GM12878 (cell line): Measurements from ENCODE around the gene PROZ. TPM values are rescaled to one million over a fixed set of nuclear protein-coding genes. Genes with fewer than 3 reads are reported as not detected.

Experiments used
- ATAC-seq: fragments of 200-7000 bp; cut with Tn5 transposase; 3 replicates; pipeline ENCODE4 v1.9.1; 2020; ENCODE audit warnings: mild to moderate bottlenecking, moderate library complexity
- BruUV-seq: library from RNA; stranded (reverse); fragments of 400-500 nt; replicated peaks from 2 replicates; lab custom pipeline; 2021; lab: Mats Ljungman, UMichigan
- CTCF ChIA-PET: fragments of 300-600 bp; sonication (Branson Sonifier 250); formaldehyde crosslinking; extraction: SDS; loops from one replicate; lab custom pipeline; 2021; ENCODE audit warnings: inconsistent platforms; lab: Yijun Ruan, JAX
- POLR2A ChIA-PET: fragments of 350-600 bp; formaldehyde crosslinking; extraction: SDS; loops from one replicate; lab custom pipeline; 2021; ENCODE audit warnings: inconsistent platforms; lab: Charles Lee
- RAD21 ChIA-PET: fragments of 300-600 bp; sonication (Branson Sonifier 250); formaldehyde crosslinking; loops from one replicate; lab custom pipeline; 2023; ENCODE audit warnings: antibody characterized with exemption; ENCODE audit not compliant: unreplicated experiment; lab: Charles Lee
- SMC1A ChIA-PET: fragments of 300-600 bp; sonication (Branson Sonifier 250); formaldehyde crosslinking; loops from one replicate; lab custom pipeline; 2023; ENCODE audit not compliant: unreplicated experiment, uncharacterized antibody; lab: Charles Lee
- DNase-seq: peaks from one replicate; pipeline ENCODE4 v3.0.0-alpha.2; 2011; ENCODE audit warnings: low read depth, low spot score
- FAIRE-seq: peaks from 3 replicates; lab custom pipeline; 2011; peaks lifted over from hg19 to GRCh38; lab: Jason Lieb, UNC
- H2AFZ ChIP-seq: 2 replicates; pipeline ENCODE4 v1.6.0; 2011; ENCODE audit warnings: low read depth, low read length, control low read depth; ENCODE audit not compliant: control insufficient read depth
- H3K27ac ChIP-seq: 2 replicates; pipeline ENCODE4 v1.5.1; 2011; ENCODE audit warnings: control low read depth; ENCODE audit not compliant: control insufficient read depth, insufficient read depth
- H3K27me3 ChIP-seq, 2 experiments: replicated peaks in 1 of 2; 2 replicates each; pipeline versions ENCODE4 v1.6.0 to v1.6.1; 2011; ENCODE audit warnings: low read length in 1 of 2; ENCODE audit not compliant: control insufficient read depth in 2 of 2, insufficient read depth in 2 of 2
- H3K36me3 ChIP-seq, 2 experiments: 2 replicates each; pipeline ENCODE4 v1.5.1; 2011; ENCODE audit warnings: low read length in 1 of 2; ENCODE audit not compliant: control insufficient read depth in 2 of 2, insufficient read depth in 2 of 2
- H3K4me1 ChIP-seq: 2 replicates; pipeline ENCODE4 v1.6.1; 2011; ENCODE audit warnings: mild to moderate bottlenecking, low read length, moderate library complexity, mixed read lengths; ENCODE audit not compliant: control insufficient read depth, insufficient read depth
- H3K4me2 ChIP-seq: 2 replicates; pipeline ENCODE4 v1.6.0; 2011; ENCODE audit warnings: control low read depth; ENCODE audit not compliant: control insufficient read depth, insufficient read depth
- H3K4me3 ChIP-seq: fragments of 200-600 bp; sonication (generic); 2 replicates; pipeline ENCODE4 v1.5.1; 2016
- H3K79me2 ChIP-seq: 2 replicates; pipeline ENCODE4 v1.6.0; 2011; ENCODE audit warnings: low read length; ENCODE audit not compliant: control insufficient read depth, insufficient read depth
- H3K9ac ChIP-seq: 2 replicates; pipeline ENCODE4 v1.8.0; 2011; ENCODE audit warnings: low read length, control low read depth, mixed read lengths; ENCODE audit not compliant: control insufficient read depth, insufficient read depth
- H3K9me3 ChIP-seq: replicated peaks from 3 replicates; pipeline ENCODE4 v1.5.1; 2011; ENCODE audit warnings: mild to moderate bottlenecking, low read length; ENCODE audit not compliant: control insufficient read depth, insufficient read depth
- H4K20me1 ChIP-seq: 2 replicates; pipeline ENCODE4 v1.6.0; 2011; ENCODE audit not compliant: control insufficient read depth, insufficient read depth
- BCL11A ChIP-seq: IDR thresholded peaks from 2 replicates; pipeline ENCODE4 v1.6.1; 2011; ENCODE audit warnings: low read depth, low read length
- FOXK2 ChIP-seq: fragments of 450-650 bp; IDR thresholded peaks from 2 replicates; pipeline ENCODE4 v1.6.1; 2017; ENCODE audit warnings: mild to moderate bottlenecking, moderate library complexity
- KLF5 ChIP-seq: fragments of 450-650 bp; IDR thresholded peaks from 2 replicates; pipeline ENCODE4 v1.6.1; 2014; ENCODE audit warnings: mild to moderate bottlenecking; ENCODE audit not compliant: partially characterized antibody
- POLR2A ChIP-seq: IDR thresholded peaks from 2 replicates; pipeline ENCODE4 v1.6.1; 2011; ENCODE audit warnings: low read depth, mild to moderate bottlenecking, low read length
- RAD21 ChIP-seq: IDR thresholded peaks from 2 replicates; pipeline ENCODE4 v1.6.1; 2011; ENCODE audit warnings: mild to moderate bottlenecking, low read depth, low read length, moderate library complexity; ENCODE audit not compliant: insufficient read depth
- RFX5 ChIP-seq: IDR thresholded peaks from 2 replicates; pipeline ENCODE4 v1.6.1; 2011; ENCODE audit warnings: low read depth, low read length, improper control_type of control experiment
- ZNF24 ChIP-seq: fragments of 450-650 bp; IDR thresholded peaks from 2 replicates; pipeline ENCODE4 v1.6.1; 2017; ENCODE audit warnings: antibody characterized with exemption, mild to moderate bottlenecking
- WGBS: methylation state at CpG from one replicate; pipeline ENCODE4 v1.1.6; 2016; ENCODE audit warnings: low lambda C conversion rate; ENCODE audit not compliant: insufficient replicate concordance, insufficient coverage; ENCODE audit errors: missing lambda C conversion rate; 5-methylcytosine and 5-hydroxymethylcytosine counted together
- in situ Hi-C: fragments of 300-500 bp; cut with MboI; formaldehyde crosslinking; loops from 9 replicates; pipeline ENCODE4 v1.14.3; 2018; ENCODE audit warnings: mixed read lengths
- intact Hi-C: fragments of 100-400 bp; cut with micrococcal nuclease; formaldehyde crosslinking; loops from one replicate; pipeline ENCODE4 v1.14.2; 2022; ENCODE audit not compliant: unreplicated experiment
- polyA plus RNA-seq, 11 experiments: library from polyadenylated mRNA; depleted of rRNA in 4 of 11; unstranded in 6 of 11; stranded (reverse) in 5 of 11; fragments of >200 nt; fragmentation: Nextera tagmentation in 4 of 11; fragmentation: Illumina TruSeq in 1 of 11; extraction: Ambion mirVana in 4 of 11; extraction: Trizol in 1 of 11; gene quantifications; 1 replicate in 1 of 11; 2 replicates in 10 of 11; pipeline versions ENCODE4 v1.2.1 to v1.2.3, GENCODE V29; 2011 to 2016; ENCODE audit warnings: inconsistent platforms in 2 of 11, missing spikeins in 2 of 11, low read depth in 1 of 11
- total RNA-seq, 4 experiments: library from RNA; depleted of rRNA in 3 of 4; stranded (reverse); fragments of >200 nt in 3 of 4; fragmentation: Illumina TruSeq in 1 of 4; extraction: Trizol in 1 of 4; gene quantifications; 2 replicates each; pipeline versions ENCODE4 v1.2.1 to v1.2.3, GENCODE V29; 2013 to 2021

The PROZ gene
- total and polyA plus RNA-seq, 10 of the 15 experiments (the other 5 are each of a cell fraction or from before 2014, with no cell fraction given), result 0.07 to 0.24 (median 0.21) TPM; not detected in 7

- SMC1A ChIA-PET, result no interaction called here
- BruUV-seq, result no TSS peak
- RAD21 ChIA-PET, result no interaction called here
- intact Hi-C loops (no loop called here), in situ Hi-C loops (no loop called here)
- Histone ChIP-seq H3K4me3 (no peak overlapping the region), H3K27ac (no peak overlapping the region), H3K4me1 (peaks cover 8% of the 10 kb centered on the region), H3K79me2 (no peaks in the 10 kb centered on the region), H3K9ac (no peak overlapping the region), H4K20me1 (no peaks in the 10 kb centered on the region), H3K36me3 (no peaks in the 10 kb centered on the region), H3K4me2 (no peak overlapping the region), H2AFZ (no peak overlapping the region), H3K27me3 (peaks cover 0 to 5% of the 10 kb centered on the region in 2 experiments; a peak in 3 of 4 replicates), H3K9me3 (no peaks in the 10 kb centered on the region; the same call in 2 of the 3 replicates)
- DNase-seq (no peak), FAIRE-seq (no peak), ATAC-seq (no peak)
- WGBS, result 66% methylated on average over 38 of the region's 38 CpGs
- TF ChIP-seq BCL11A (no peak), RAD21 (no peak), FOXK2 (no peak), ZNF24 (no peak), RFX5 (no peak)
- CTCF ChIA-PET, result no interaction called here
- POLR2A ChIA-PET, result no interaction called here
Observed at GRCh38 chr13:113148940-113149503, 9.4 kb upstream of the PROZ start.

- Histone ChIP-seq H3K9ac (no peak overlapping the region), H3K27ac (no peak overlapping the region), H4K20me1 (no peaks in the 10 kb centered on the region), H3K9me3 (no peaks in the 10 kb centered on the region; the same call in 2 of the 3 replicates), H3K27me3 (peaks cover 0 to 5% of the 10 kb centered on the region in 2 experiments; a peak in 3 of 4 replicates), H3K4me3 (no peak overlapping the region), H3K4me1 (peaks cover 8% of the 10 kb centered on the region), H3K36me3 (no peaks in the 10 kb centered on the region), H3K4me2 (no peak overlapping the region), H2AFZ (no peak overlapping the region), H3K79me2 (no peaks in the 10 kb centered on the region)
- in situ Hi-C loops, result no loop called here
- ATAC-seq, result no peak
- FAIRE-seq, result no peak
- ChIA-PET SMC1A (no interaction called here), POLR2A (no interaction called here), CTCF (no interaction called here), RAD21 (no interaction called here)
- intact Hi-C loops, result loop anchor here (5.0 kb wide), 1 partner anchor 57 kb away; the partner anchor contains the start of genes CUL4A and PCID2
- 66% methylated on average over 23 of the region's 26 CpGs for WGBS
- BruUV-seq, result no TSS peak
- no peak for TF ChIP-seq KLF5
- no peak for TF ChIP-seq POLR2A
- DNase-seq, result no peak
Observed at GRCh38 chr13:113149711-113150549, 8.5 kb upstream of the PROZ start.
